WERI-Rb-1 (cell line): ENCODE data around the gene EMC7.

Experiments
- DNase-seq: peaks from one replicate; pipeline ENCODE4 v3.0.0-alpha.2; 2020
- H3K27ac ChIP-seq: fragments of 250-450 bp; sonication (Bioruptor Pico); 2 replicates; pipeline ENCODE4 v1.5.1; 2020; ENCODE audit warnings: mild to moderate bottlenecking, moderate library complexity
- H3K27me3 ChIP-seq: fragments of 250-450 bp; sonication (Bioruptor Pico); 2 replicates; pipeline ENCODE4 v1.5.1; 2021; ENCODE audit warnings: mild to moderate bottlenecking, low read depth, moderate library complexity; ENCODE audit not compliant: insufficient read depth, severe bottlenecking
- H3K36me3 ChIP-seq: fragments of 250-450 bp; sonication (Bioruptor Pico); 2 replicates; pipeline ENCODE4 v1.5.1; 2020; ENCODE audit warnings: mild to moderate bottlenecking, moderate library complexity
- H3K4me3 ChIP-seq: 2 replicates; pipeline ENCODE4 v1.5.1; 2011; ENCODE audit warnings: low read depth, mild to moderate bottlenecking, control low read depth, low read length
- H3K9me3 ChIP-seq: fragments of 250-450 bp; sonication (Bioruptor Pico); 2 replicates; pipeline ENCODE4 v1.5.1; 2021; ENCODE audit warnings: mild to moderate bottlenecking, moderate library complexity; ENCODE audit not compliant: severe bottlenecking
- CTCF ChIP-seq: IDR thresholded peaks from 2 replicates; pipeline ENCODE4 v1.5.1; 2011; ENCODE audit warnings: low read depth, mild to moderate bottlenecking, control low read depth, inconsistent platforms, low read length

The EMC7 gene

DNA sequence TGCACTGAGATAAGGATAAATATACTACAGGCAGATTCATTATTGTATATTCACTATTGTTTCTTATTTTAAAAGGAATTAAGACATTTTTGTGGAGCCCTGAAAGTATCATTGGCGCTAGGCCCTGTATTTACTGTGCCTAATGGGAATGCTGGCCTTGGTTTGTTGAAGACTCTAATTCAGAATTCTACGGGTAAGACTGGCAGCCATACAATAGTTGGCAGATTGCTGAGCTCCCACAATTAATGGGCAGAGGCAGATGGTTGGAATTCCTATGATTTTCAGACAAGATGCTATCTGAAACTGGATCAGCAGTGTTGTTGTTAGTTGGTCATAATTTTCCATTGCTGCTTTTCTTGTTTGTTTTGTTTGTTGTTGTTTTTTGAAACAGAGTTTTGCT is 15.0 kb upstream of the EMC7 start:
- DNase-seq = no peak
- Histone ChIP-seq H3K27me3 (no peaks in the 10 kb centered on the region), H3K27ac (no peak overlapping the region), H3K9me3 (peaks cover 3% of the 10 kb centered on the region), H3K36me3 (no peaks in the 10 kb centered on the region), H3K4me3 (no peak overlapping the region)
- no peak for TF ChIP-seq CTCF

- H3K36me3 ChIP-seq = no peaks in the 10 kb centered on the region
- DNase-seq = no peak
- no peaks in the 10 kb centered on the region for H3K27me3 ChIP-seq
- peaks cover 3% of the 10 kb centered on the region for H3K9me3 ChIP-seq
- H3K27ac ChIP-seq = no peak overlapping the region
- no peak for TF ChIP-seq CTCF
- no peak overlapping the region for H3K4me3 ChIP-seq
Measured at GRCh38 chr15:34114739-34115138, 13.1 kb upstream of the EMC7 start.

DNA sequence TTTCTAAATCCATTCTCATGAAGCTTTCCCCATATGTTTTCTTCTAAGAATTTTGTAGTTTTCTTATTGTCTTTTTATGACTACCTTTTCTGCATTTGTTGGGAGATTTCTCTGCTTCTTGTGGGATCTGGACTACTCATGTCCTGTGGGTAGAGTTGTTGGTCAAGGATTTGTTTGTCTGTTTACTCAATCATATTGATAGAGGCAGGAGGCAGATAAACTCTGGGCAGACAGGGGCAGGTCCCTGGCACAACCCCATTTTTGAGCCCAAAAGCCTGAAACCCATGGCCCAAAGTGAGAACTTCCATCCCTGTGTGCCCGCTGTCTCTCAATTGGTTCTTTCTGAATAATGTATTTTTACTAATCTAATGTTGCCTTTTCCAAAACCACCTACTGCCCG is 12.6 kb upstream of the EMC7 start:
- Histone ChIP-seq H3K9me3 (peaks cover 3% of the 10 kb centered on the region), H3K27me3 (no peaks in the 10 kb centered on the region), H3K4me3 (no peak overlapping the region), H3K36me3 (no peaks in the 10 kb centered on the region), H3K27ac (no peak overlapping the region)
- DNase-seq = no peak
- no peak for TF ChIP-seq CTCF

DNA sequence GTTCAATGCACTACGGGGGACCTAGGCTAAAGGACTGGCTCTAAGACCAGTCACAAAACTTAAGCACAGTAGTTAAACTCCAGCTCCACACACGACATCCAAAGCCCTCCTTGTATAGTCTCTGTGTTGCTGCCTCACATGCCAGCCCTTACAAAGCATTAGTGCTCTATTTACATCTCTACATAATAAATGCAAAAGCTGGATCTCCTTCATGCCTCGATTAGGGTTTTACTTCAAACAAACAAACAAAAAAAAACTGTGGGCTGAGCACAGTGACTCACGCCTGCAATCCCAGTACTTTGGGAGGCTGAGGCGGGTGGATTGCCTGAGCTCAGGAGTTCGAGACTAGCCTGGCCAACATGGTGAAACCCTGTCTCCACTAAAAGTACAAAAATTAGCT is 9.8 kb upstream of the EMC7 start:
- no peak for TF ChIP-seq CTCF
- Histone ChIP-seq H3K9me3 (peaks cover 9% of the 10 kb centered on the region), H3K4me3 (no peak overlapping the region), H3K36me3 (no peaks in the 10 kb centered on the region), H3K27me3 (no peaks in the 10 kb centered on the region), H3K27ac (peak overlapping the region; percentile 40)
- no peak for DNase-seq

DNA sequence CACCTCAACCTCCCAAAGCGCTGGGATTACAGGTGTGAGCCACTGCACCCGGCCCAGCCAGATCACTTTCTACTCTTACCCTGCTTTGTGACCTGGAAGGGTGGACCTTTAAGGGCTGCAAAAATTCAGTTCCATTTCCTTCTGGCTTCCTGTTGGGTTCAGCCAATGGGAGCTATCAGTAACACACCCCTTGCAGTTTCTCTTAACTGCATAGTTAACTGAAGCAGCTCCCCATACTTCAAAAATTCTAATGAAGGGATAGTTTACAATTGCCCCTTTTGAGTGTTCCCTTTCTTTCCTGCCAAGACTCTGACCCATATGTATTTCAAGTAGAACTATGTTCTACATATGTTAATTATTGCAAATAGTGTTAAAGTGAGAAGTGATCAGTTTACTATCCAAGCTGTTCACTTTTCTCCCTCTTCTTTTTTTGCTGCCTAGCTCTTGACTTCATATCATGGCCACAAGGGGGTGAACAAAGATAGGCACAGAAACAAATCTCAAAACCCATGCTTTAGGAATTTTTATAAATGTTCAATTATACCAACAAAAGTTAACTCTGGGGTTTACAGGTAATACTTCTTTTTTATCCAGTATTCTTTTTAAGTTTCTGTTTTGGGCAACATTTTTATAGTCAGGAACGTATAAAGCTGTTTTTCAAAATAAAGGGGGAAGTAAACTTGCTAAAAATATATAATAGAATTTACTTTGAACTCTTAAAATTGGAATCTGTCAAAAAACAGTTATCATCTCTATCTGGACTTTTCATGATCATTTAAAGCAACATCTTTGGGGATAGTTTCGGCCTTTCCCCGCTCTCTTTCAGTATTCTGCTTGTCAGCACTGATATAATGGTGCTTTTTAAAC is 8.4 kb upstream of the EMC7 start:
- H3K27me3 ChIP-seq = no peaks in the 10 kb centered on the region
- peak overlapping the region; percentile 64 for H3K27ac ChIP-seq
- peaks cover 9% of the 10 kb centered on the region for H3K9me3 ChIP-seq
- peak; percentile 50; the same call in 1 of the 2 replicates for TF ChIP-seq CTCF
- peak; percentile 25 for DNase-seq
- peak overlapping the region; percentile 31 for H3K4me3 ChIP-seq
- no peaks in the 10 kb centered on the region for H3K36me3 ChIP-seq

GRCh38 chr15:34107315-34107714 is 5.7 kb upstream of the EMC7 start:
- no peak overlapping the region for H3K27ac ChIP-seq
- no peak overlapping the region for H3K4me3 ChIP-seq
- no peak for DNase-seq
- H3K27me3 ChIP-seq = no peaks in the 10 kb centered on the region
- no peak for TF ChIP-seq CTCF
- H3K36me3 ChIP-seq = no peaks in the 10 kb centered on the region
- peaks cover 5% of the 10 kb centered on the region for H3K9me3 ChIP-seq
